ENCODE data around the gene MCF2L.
A peak's percentile ranks its signal among the peaks of the same experiment; 100 is the strongest.

MCF2L gene

DNA sequence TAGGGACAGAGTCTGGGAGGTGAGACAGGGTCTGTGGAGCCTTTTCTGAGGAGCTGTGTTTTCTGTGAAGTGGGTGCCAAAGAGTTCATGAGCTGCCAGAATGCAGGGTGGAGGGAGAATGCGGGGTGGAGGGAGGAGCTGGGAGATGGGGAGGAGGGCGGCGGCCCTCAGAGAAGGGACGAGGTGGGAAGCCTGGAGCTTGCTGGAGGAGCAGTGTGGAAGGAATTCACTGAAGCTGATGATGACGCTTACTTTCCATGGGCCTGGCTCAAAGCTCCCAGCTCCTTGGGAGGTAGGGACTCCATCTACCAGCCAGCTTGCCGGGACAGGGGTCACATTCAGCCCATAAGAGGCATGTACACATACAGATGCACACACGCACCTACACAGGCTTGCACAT, 62.5 kb downstream of the MCF2L start:
- DNase-seq (ENCODE audit: low spot score), result no peak

DNA sequence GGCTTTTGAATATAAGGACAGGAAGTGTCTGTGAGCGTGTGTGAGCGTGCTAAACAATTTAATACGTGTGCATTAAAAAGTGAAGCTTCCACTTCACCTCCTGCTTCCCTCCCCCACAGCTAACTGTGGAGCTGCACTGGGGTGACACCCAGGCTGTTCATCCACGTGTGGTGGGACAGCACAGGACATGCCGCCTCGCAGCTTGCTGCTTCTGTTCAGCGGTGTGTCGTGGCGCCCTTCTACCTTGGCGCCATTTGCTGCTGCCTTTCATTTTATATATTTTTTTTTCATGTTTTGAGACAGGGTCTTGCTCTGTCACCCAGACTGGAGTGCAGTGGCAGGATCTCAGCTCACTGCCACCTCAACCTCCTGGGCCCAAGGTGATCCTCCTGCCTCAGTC, 63.3 kb downstream of the MCF2L start:
- DNase-seq (ENCODE audit: low spot score), result no peak

DNA sequence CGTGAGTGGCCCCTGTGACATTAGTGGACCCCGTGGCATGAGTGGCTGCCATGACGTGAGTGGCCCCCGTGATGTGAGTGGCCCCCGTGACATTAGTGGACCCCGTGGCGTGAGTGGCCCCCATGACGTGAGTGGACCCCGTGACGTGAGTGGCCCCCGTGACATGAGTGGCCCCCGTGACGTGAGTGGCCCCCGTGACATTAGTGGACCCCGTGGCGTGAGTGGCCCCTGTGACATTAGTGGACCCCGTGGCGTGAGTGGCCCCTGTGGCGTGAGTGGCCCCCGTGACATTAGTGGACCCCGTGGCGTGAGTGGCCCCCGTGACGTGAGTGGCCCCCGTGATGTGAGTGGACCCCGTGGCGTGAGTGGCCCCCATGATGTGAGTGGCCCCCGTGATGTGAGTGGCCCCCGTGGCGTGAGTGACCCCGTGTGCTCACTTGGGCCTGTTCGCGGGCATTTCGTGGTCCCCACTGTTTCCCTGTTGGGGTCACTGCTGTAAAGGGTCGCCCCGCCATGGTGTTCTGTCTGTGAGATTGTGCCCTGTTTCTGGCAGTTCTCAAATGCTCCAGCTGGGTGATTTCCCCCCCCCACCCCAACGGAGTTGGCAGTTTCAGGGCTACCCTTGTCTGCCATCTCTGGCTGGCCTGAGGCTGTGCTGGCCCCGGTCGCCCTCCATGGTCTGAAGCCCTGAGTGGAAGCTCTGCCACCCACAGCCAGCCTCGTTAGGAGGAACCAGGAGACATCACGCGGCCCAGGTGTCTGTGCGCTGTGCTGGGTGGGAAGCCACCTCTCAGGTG, 64.2 kb downstream of the MCF2L start:
- DNase-seq (ENCODE audit: low spot score), result no peak

DNA sequence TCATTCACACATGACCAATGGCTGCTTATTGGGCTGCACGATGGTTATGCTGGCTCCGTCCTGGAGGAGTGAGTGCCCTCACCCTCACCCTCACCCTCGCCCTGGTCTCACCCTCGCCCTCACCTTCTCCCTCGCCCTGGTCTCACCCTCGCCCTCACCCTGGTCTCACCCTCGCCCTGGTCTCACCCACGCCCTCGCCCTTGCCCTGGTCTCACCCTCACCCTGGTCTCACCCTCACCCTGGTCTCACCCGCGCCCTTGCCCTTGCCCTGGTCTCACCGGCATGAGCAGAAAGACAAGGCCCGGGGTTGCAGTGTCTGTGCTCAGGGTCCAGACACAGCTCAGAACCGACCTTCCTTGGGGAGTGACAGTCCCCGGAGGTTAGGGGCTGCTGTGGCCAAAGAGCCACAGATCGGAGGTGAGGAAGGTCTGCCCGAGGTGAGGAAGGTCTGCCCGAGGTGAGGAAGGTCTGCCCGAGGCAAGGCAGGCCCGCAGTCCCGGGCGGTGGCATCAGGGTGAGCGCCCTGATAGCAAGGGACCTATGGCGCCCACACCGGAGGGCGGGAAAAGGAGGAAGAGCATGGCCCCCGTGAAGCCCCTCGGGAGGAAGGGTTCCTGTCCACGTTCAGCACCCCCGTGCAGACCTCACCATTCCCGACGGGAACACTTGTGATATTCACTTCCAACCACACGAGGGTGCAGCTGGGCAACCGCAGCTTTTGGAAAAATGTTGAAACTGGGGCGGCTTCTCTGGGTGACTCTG, 65.6 kb downstream of the MCF2L start:
- DNase-seq (ENCODE audit: low spot score), result peak; percentile 92

DNA sequence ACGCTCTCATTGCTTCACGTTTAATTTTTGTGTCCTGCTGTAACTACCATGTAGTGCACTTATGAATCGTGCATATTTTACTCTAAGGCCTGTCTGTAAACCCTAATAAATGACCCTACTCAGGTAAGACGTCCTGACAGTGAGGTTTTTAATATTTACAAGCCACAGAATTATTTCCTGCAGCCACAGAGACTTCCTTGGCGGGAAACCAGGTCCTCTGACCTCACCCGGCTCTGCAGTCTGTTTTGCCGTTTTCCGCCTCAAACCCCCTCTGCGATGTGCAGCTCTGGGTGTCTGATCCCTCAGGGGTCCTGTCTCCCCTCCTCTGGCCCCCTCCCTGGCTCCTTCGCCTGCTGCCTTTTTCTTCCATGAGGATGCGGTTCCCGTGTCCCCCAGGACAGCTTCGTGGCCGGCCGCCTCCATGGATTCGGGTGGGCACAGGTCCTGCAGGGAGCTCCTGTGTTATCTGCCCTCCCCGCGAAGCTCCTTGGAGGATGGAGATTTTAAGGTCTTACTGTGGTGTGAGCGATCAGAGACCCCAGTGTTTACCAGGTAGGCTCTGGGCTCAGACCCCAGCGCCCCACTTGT, 66.3 kb downstream of the MCF2L start:
- DNase-seq (ENCODE audit: low spot score), result no peak

DNA sequence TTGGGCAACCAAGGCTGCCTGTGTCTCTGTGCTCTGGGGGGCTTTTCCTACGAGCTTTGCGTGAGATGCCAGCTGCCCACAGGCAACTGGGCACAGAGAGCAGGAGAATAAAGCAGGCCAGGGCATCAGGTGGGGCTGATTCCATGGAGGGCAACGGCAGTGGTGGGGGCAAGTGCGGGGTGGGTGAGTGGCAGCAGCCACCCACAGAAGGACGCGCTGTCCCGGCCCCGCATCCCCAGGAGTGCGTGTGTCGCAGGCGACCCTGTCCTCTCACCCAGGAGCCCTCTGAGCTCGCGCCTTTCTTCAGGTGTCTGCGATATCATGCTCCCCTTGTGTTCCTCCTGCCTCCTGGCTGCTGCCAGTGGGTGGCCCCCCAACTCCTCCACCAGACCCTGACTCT, 67.4 kb downstream of the MCF2L start:
- DNase-seq (ENCODE audit: low spot score), result no peak

DNA sequence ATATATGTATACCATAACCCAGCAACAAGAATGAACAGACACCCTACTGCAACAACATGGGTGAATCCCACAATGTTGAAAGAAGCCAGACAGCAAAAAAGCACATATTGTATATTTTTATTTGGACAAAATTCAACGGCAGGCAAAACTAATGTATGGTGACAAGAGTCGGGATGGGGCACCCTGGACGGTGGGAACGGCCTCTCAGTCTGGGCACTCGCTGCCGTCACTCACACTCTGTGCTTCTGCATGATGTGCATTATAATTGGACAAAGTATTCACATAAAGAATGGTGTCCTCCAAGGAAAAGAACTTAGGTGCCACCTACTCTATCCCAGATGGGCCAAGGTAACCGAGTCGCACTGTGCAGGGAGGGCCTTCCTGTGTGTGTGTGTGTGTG, 71.0 kb downstream of the MCF2L start:
- DNase-seq (ENCODE audit: low spot score), result no peak

DNA sequence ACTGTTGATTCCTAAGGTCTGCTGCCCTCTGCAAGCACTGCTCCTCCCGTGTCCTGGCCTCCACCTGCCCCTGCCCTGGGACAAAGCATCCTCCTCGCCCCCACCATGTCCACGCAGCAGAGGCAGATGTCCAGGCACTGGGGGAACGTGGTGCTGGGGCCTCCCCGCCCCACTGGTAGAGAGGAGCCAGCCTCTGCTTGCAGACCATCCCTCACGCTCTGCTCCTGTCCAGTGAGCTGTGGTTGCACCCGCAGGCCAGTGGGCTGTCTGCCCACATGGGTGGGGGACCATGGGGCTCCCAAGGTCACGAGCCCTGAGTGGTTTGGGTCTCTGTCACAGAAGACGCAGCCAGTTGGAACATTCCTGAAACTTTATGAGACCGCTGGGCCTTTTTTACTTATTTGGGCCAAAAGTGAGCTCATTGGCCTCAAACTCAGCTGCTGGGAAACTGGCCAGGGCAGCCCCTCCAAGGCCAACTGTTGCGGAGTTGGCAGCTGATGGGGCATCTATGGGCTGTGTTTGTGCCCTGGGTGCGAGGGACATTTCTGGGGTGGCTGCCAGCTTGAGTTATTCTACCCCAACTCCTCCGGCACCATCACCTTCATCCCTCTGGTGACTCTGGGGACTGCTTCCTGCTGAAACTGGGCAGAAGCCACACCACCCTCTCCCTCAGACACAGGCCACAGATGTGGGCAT, 71.7 kb downstream of the MCF2L start:
- no peak for DNase-seq (ENCODE audit: low spot score)

DNA sequence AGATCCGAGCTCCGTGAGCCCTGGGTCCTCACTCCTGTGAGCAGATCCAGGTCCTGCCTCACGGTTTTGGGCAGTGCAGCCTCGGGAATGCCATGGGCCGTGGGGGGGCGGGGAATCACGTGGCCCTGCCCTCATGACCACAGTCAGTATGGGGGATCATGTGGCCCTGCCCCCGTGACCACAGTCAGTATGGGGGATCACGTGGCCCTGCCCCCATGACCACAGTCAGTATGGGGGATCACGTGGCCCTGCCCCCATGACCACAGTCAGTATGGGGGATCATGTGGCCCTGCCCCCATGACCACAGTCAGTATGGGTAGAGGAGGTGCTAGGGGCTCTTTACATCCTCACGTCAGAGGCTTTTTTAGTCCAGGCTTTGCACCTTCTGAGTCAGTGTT, 72.3 kb downstream of the MCF2L start:
- DNase-seq (ENCODE audit: low spot score), result no peak

DNA sequence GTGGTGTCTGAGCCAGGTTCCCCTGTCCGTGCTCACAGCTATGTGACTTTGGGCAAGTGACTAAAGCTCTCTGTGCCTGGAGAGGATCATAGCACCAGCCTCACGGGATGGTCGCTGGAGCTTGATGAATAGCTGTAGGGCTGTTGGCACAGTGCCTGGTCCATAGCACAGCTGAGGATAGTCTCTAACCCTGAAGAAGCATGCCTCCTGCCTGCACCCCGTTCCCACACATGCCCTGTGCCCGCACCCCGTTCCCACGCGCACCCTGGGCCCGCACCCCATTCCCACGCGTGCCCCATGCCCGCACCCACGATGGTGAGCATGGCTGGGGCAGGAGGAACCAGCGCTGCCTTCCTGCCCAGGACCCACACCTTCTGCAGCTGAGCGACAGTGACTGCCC, 72.9 kb downstream of the MCF2L start:
- no peak for DNase-seq (ENCODE audit: low spot score)

DNA sequence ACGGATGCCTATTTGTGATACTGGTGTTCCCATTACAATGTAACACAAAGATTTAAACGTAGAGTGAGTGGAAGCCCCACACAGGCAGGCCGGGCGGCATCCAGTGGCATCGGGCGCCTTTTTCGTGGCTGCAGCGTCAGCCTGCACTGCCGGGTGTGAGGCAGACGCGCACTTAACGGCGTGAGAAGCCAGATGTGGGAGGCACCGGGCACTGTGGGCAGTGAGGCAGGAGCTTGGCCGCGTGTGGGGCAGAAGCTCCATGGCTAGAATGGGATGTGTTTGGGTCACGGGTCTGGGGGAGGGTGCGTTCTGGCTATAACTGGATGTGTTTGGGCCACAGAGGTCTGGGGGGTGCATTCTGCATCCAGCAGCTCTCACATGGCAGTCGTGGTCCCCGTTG, 73.4 kb downstream of the MCF2L start:
- DNase-seq (ENCODE audit: low spot score), result no peak

DNA sequence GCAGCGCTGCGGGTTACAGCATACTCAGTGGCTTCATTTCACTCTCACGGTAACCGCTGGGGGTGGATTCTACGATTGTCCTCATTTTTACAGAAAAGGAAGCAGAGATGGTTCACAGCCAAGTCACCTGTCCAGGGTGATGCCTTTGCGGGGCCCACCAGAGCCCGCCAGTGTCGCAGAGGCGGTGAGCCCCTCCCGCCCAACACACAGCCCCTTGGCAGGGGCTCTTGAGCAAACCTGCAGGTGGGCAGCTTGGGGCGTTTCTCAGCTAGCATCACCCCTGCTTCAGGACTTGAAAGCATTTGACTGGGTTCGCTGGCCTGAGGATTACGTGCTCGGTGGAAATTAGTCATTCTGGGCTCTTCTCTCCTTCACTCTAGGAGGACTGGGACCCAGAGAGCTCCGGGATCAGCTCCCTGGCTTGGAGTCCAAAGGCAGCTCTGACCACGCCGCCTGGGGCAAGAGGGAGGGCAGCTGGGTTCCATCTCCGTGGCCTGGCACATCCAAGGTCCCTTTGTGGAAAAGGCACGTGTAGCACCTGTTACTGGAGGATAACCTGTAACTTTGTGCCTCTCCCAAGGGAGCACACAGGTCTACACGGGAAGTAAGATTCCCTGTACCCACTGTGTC, 74.1 kb downstream of the MCF2L start:
- DNase-seq (ENCODE audit: low spot score), result no peak

DNA sequence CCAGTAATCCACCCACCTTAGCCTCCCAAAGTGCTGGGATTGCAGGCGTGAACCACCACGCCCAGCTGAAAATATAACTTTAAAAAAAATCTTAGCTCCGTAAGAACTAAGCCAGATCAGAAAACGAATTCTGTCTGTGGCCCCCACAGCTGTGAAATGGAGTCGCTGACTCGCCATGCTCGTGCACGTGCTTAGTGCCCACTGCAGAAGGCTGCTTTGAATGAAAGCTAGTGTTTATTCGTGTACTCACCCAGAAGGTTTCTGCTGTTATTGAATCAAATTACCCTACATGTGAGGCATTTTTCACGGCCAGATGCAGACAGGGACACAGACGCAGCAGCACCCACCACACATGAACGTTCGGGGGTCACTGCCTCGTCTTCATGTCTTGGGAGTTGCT, 74.9 kb downstream of the MCF2L start:
- DNase-seq (ENCODE audit: low spot score), result no peak

DNA sequence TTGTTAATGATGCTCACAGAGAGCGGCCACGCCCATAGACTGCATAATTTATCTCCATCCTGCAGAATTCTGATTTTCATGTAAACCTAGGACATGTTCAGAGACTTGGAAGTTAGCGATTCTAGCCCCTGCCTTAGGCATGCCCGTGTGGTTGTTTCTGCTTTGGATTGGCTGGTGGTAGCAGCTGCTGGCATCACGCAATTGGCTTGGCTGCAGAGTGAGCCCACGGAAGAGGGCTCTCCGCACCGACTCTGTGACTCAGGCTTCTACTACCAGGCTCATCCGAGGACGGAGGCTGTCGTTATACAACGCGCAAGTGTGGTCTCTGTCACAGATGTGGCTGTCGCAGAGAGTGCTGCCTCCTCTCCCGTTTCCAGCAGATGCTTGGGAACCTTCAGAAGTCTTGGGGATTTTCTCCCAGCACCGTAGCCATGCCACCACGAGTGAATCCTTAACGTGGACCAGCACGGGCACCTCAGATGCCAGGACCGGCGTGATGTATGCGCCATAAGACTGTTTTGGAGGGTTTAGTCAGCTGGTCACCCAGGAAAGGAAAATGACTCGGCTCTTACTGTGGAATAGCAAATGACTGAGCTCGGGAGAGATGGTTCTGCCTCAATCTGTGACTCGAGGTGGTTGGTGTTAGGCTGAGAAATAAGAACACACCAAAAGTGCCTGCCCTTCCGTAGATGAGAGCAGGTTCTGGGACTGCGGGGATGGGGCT, 75.5 kb downstream of the MCF2L start:
- DNase-seq (ENCODE audit: low spot score), result peak; percentile 43

DNA sequence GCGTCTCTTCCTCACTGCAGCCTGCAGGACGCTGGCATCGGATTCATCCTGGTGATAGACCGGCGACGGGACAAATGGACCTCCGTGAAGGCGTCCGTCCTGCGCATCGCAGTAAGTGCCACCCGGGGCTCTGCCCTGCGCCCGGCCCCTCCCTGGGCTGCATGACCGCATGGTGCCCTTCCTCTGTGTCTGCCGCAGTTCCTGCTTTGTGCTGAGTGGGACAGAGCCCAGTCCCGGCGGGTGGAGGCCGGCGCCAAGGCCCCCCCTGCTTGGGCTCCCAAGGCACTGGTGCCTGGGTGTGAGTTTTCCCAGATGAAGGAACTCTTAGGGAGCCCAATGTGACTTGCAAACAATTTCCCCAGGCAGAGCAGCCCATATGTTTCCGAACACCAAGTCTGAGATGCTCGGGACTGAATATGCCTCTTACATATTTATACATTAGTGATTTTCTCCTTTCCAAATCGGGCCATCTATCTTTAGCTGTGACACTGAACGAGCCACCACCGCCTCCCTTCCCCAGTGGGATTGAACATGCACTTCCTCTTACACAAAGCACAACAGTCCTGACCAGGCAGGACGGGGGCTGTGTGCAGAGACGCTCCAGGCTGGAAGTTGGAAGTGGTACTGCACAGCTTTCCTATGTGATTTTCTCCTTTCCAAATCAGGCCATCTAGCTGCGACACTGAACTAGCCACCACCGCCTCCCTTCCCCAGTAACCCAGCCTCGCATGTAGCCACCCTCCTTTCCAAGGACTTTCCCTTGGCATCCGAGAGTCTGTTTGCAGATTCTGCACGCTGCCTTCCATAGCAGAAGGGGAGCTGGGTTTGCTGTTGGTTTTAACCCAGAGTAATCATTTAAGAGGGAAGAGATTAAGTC, 76.5 kb downstream of the MCF2L start:
- no peak for DNase-seq (ENCODE audit: low spot score)

DNA sequence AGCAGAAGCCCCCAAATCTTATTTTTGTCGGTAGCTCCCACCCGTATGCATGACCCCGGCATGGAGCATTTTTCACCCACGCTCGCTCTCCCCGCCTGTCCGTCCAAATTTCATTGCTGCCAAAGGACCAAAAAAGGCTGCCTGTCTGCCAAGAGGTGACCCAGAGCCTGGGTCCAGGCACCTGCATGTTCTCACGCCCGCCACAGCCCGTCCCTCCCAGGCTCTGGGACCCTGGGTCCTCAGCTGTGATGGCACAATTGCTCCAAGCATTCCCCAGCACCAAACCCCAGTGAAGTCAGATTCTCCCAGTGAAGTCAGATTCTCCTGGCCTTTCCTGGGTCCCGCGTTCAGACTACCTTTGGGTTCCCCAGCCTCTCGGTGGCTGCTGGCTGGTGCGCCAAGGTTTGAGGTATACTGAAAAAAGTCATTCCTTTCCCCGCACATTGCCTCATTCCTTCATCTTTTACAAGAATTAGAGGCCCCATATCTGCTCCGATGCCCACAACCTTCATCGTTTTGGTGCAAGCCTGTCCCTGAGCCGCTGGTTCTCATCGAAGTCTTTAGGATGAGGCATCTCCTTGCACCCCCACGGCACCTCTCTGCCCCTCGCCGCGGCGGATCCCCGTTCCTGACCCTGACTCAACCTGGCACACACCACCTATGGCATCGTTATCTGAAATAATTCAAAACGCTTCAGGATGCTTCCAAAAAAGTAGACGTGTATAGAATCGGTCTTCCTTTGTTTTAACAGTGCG, 77.3 kb downstream of the MCF2L start:
- DNase-seq (ENCODE audit: low spot score), result no peak

DNA sequence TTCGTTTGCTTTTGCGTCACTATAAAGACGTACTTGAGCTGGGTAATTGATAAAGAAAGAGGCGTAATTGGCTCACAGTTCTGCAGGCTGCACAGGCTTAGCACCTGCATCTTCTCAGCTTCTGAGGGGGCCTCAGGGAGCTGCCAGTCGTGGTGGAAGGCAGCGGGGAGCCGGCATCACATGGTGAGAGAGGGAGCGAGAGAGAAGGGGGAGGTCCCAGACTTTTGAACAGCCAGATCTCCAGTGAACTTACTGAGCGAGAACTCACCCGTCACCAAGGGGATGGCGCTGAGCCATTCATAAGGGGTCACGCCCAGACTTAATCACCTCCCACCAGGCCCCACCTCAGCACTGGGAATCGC, 77.8 kb downstream of the MCF2L start:
- no peak for DNase-seq (ENCODE audit: low spot score)

DNA sequence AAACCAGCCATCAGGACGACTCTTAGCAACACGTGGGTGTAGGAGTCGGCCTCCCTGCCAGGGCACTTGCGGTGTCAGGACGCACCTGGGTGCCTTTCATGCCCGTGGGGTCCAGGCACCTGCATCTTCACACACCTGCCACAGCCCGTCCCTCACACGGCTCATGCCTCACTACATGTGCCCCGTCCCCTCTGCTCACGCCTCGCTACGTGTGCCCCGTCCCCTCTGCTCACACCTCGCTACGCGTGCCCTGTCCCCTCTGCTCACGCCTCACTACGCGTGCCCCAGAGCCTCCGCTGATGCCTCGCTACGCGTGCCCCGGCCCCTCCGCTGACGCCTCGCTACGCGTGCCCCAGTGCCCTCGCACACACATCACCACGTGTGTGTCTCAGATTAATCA, 78.6 kb downstream of the MCF2L start:
- no peak for DNase-seq (ENCODE audit: low spot score)

DNA sequence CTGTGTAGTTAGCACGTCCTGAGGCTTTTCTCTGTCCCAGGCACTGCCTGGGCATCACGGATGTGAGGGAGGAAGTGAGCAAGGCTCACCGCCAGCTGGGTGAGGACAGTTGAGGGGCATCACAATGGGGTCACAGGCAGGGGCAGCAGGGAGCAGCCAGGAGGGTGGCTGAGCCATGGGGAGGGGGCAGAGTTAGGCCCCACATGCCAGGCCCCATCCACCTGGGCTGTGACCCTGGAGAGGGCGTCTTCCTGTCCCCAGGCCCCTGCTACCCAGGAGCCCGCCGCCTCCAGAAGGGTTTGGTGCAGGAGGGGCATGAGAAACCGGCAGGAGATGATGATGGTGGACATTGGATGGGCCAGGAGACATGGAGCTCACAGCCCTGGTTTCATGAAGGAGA, 79.8 kb downstream of the MCF2L start:
- no peak for DNase-seq (ENCODE audit: low spot score)

DNA sequence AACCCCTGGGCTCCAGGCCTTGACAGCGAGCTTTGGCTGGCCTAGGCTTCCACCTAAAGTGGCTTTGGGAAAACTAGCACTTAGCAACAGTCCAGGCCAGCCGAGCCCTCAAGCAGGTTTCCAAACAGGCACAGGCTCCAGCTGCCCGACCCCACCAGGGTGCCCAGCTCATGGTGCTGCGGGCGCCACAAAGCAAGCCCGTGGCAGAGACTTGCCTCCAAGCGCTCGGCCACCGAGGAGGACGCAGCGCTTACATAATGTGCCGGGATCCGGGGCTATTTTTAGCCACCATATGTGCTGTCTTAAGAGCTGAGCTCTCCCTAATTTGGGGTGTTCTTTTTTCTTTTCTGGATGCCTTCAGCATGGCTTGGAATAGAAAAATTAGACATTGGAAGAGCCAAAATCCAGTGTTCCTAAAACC, 80.5 kb downstream of the MCF2L start:
- peak; percentile 40 for DNase-seq (ENCODE audit: low spot score)

Data from GM03348 (cell line).